Stimulated activated CD8-positive, alpha-beta memory T cell treated with anti-CD3 and anti-CD28 coated beads, Interleukin-7, amount 100 ng/mL, for 24 hours (primary cell): ENCODE results near the gene MEF2D.

Source experiments
- DNase-seq: peaks from one replicate; pipeline ENCODE4 v3.0.0-alpha.2; 2020; ENCODE audit warnings: low read depth

MEF2D gene

DNA sequence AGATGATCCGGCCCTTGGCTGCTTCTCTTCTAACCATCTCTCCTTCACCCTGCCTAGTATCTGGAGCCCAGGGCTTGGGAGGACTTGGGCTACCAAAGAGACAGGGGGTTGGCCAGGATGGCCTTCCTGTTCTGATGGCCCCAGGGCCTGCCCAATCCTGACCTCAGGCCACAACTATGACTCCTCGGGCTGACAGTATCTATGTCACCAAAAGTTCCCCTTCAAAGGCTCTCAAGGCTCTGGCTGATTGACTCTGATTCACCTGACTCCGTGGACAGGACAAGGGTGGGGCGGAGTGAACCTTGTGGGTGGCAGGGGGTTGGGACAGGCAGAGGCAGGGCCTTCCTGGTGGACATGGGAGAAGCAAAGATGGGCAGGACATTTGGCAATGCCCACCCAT is 12.7 kb downstream of the MEF2D start:
- DNase-seq: no peak

DNA sequence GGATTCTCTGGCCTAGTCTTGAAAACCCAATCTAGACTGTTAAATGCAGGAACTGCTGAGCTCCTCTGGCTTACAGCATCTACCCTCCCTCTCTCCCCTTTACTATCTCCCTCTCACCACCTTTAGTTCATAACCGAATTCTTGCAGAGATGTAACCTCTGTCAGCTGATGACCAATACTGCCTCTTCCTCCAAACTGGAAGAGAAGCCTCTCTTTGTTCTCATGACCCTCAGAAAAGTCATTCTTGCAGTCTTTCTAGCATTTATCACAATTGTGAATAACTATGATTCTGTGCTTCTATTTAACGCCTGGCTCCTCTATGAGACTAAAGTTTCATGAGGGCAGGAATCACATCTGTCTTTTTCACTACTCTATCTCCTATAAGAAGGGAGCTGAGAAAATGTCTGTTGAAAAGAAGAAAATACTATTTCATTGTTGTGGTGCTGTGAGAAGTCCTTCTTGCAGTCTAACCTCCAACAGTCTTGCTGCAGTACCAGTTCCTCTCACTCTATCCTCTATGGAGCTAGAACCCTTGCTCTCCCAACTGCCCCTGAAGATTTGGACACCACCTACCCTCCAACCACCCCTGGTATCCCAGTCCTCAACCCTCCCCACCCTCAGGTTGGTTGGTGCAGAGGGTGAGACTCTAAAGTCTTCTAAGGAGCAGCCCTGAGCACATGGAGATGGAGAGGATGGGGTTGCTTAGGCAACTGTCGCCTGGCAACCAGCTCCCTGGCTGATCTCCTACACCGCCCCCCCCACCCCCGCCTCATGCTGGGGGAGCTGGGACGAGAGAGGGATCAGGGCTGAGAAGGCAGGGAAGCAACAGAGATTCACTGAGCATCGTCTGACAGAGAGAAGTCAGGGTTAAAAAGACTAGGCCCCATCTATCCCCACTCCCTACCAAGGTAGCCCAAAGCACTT is 13.9 kb downstream of the MEF2D start:
- DNase-seq: no peak

DNA sequence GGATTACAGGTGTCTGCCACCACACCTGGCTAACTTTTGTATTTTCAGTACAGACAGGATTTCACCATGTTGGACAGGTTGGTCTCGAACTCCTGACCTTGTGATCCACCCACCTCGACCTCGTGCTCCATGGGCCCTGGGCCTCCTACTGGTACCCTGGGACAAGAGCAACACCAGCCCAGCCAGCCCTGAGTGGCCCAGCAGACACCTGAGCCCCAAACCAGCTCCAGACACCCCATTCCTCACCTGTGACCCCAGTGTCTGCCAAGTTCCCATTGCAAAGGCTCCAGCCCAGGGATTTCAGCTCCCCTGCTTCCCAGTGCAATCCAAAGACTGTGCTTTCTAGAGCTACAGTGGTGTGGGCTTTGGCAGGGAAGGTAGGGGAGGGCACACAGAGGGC is 14.6 kb downstream of the MEF2D start:
- DNase-seq: no peak

DNA sequence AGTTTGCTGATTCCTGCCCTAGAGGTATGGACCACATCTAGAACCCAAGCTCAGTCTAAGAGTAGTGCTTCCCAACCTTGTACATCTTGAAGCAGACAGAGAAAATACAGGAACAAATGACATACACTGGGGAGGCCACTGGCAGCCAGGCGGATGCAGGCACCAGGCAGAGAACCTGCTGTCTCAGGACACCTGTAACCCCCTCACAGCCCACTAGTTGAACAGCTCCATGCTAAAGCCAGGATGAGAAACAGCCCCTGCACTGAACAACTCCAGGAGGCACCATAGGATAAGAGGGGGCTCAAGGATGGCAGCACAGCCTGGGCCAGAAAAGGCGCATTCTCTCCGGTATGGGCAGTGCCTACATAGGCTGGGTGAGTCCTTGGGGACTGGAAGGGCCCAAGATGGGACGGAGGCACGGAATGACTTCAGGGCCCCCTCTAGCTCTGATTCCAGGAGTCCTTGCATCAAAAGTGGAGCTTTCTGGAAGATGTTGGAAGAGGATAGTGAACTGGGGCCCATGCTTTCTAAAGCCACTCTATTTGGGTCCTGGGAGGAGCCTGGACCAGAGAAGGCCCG is 16.0 kb downstream of the MEF2D start:
- DNase-seq: no peak

DNA sequence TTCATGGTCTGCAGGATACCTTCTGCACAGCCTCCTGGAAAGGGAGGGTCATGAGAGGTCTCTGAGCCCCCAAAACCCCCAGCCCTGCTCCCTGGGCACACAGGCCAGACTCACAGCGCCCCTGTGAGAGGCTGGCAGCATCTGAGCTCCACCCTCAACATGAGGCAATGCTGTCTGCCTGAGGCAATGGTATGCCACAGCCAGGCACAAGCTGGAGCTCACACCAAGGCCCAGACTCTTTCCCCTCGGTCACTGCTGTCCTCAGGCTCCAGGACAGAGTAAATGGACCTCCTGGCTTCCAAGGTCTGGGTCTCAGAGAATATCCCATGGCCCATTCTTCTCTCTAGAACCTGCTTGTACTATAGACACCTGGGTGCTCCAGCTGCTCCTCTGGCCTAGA is 17.2 kb downstream of the MEF2D start:
- no peak for DNase-seq

DNA sequence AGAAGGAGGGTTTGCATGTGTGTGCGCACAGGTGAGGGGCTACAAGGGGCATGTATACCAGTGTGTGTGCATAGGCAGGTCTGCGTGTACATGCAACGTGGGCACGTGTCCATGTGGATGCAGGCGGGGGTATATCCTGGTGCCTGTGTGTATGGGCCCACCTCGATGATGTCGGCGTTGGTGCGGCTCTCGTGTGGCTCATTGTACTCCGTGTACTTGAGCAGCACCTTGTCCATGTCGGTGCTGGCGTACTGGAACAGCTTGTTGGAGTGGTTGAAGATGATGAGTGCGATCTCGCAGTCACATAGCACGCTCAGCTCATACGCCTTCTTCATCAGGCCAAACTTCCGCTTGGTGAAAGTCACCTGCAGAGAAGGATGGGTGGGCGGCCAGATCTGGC is 18.3 kb downstream of the MEF2D start:
- no peak for DNase-seq

DNA sequence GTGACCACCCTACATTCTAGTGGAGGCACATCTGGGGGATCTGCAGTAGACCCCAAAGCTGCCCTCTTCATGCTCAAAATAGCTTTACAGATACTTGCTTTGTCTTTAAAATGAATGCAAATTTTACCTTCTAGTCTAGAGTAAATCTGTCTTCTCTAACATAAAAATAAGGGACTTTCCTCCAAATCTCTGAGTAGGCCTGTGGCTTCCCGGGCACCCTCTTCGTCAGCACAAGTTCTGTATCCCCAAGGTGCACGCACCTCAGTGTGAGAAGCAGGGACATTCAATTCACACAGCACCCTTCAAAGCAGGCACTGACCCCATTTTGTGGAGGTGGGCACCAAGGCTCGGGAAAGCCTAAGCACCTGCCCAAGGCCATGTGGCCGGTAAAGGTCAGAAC is 19.0 kb downstream of the MEF2D start:
- no peak for DNase-seq

DNA sequence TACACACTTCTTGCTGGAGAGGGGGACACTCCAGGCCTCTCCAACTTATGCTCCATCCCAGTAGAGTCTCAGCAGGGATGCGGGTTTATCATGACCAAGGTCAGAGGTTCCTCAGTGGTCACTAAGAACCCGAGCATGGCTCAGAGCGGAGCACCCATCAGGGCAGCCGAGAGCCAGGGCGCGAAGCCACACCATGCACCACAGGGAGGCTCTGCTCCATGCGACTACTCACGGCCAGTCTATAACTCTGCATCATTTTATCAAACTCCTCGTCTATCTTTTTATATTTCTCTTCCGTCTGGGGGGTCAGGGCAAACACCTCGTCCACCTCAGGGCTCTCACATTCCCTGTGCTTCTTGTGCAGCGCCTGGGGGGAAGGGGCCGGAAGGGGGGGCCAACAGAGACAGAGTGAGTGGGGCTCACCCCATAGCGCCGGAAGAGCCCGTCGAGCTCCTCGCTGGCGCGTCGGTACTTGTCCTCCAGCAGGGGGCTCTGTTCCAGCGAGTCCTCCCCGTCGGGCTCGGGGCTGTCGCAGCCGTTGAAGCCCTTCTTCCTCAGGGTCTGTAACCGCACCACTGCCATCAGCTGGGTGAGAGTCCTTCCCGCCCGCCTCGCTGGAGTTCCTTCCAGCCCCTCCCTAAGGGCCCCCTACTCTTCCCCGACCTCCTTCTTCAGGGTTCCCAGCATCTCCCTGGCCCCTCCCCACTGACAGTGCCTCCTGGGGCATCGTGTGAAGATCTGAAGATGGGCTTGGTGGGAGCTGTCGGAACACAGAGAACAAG is 20.0 kb downstream of the MEF2D start:
- peak; percentile 56 for DNase-seq

DNA sequence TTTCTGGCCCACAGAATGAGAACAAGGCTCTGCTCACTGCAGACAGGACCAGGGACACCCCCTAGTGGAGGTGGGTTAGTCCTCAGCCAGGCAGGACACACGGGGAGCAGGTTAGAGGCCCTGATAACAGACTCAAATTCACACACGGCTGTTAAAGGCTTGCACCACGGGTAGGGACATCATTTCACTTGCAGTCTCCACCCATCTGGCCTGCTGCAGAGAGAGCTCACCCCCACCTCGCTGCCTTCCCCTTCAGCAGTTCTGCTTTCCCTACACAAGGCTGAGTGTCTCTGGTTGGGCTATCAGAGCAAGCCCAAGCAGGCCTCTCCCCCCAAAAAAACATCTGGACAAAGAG is 20.6 kb downstream of the MEF2D start:
- no peak for DNase-seq

DNA sequence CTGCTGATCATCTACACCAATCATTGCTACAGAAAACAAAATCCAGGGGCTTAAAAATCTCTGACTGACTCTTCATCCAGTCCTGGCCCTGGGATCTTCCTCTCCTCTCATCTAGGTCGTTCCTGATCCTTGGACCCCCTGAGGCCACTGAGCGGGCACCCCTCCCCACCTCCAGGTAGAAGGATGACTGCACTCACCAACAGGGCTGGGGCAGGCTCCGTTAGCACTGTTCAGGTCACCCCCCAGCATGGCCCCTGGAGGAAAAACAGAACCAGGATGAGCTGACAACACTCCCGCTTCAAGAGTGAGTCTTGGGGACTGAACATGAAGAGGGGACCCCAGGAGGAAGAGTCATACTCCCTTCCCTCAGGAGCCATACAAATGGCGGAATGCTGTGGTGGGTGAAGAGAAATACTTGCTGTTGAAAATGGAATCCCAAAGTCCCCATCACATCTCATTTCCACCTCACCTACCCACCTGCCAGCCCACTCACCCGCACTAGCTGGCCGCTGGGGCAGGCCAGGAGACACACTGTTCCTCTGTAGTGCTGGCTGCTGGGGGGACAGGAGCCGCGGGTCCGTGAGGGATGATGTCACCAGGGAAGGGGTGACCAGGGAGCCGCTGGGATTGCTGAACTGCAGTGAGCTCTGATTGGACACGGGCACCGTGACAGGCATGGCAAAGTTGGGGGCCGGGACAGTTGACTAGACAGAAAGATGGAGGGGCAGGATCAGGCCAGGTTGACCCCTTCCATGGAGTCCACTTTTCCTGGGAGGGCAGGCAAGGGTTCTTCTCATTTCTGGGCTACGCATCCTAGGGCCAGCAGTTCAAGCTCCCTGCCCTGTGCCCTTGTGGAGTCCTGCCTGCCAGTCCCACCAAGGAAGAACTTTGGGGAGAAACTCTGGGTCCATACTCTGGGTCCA is 21.2 kb downstream of the MEF2D start:
- no peak for DNase-seq

DNA sequence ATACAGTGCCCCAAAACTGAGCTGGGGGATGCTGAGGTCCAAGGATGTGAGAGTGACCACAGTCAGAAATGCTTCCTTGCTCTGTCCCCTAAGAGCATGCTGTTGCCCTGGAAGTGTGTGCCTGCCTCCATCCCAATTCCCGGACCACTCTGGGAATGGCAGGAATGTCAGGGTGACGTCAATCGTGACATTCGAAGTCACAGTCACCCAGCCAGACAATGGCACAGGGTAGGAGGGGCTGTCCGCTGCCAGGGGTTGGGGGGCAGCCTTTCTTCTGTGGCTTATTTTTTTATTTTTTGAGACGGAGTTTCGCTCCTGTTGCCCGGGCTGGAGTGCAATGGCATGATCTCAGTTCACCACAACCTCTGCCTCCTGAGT is 22.3 kb downstream of the MEF2D start:
- no peak for DNase-seq

DNA sequence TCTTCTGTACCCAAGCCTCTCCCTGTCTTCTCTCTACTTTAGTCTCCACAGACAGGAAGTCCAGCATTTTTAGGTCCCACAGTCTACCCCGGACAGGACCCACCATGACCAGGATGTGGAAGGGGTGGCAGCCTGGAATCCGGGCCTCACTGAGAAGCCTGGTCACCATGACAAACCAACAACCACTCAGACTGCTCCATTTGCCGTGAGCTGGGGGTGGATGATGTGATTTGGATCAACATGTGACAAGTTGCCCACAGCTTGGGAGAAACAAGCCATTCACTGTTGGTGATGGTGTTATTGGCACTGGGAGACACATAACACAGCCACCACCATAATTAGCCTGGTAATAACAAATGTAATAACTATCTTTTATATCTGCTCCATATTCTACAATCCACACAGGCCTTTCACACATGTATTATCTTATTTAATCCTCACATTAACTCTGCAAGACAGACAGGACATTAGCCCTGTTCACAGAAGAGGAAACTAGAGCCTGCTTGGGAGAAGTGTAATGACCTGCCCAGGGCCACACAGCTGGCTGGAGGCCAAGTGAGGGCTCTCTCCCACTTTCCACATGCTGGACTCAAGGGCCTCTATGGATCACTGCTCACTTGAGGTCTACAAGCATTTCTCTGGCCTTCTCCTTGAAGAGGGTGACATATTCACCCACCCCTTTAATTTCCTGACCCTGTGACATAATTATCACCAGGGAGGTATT is 22.9 kb downstream of the MEF2D start:
- no peak for DNase-seq

DNA sequence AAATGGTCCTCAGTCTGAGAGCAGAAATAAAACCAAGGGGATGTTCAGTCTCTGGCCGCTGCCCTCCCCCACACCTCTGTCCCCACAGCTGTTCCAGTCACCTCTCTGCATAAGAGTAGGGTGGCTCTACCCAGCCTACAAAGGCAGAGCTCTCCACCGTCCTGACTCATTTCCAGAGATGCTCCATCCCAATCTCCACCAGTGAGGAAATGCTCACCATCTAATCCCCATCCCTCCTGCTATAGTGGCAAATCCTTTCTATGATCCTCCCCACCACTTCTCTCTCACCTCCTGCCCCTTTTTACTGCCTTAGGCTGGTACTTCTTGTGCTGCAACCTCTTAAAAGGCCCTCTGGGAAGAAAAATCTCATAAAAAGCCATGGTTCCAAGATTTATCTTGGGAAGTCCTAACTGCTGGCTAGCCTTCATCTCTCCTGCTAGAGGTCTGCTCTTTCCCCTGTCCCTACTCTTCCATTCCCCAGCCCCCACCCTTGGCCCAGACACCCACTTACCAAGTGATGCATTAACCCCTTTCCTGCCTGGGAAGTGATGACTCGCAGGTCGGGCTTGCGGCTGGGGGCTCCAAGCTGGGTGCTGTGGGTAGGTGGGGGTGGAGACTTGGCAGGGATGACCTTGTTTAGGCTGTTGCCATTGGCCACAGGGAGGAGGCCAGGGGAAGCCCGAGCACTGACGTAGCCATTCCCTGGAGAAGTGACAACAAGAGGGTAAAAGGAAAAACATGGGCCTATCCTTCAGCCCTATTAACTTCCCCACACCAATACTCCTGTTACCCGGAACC is 23.9 kb downstream of the MEF2D start:
- DNase-seq: no peak

DNA sequence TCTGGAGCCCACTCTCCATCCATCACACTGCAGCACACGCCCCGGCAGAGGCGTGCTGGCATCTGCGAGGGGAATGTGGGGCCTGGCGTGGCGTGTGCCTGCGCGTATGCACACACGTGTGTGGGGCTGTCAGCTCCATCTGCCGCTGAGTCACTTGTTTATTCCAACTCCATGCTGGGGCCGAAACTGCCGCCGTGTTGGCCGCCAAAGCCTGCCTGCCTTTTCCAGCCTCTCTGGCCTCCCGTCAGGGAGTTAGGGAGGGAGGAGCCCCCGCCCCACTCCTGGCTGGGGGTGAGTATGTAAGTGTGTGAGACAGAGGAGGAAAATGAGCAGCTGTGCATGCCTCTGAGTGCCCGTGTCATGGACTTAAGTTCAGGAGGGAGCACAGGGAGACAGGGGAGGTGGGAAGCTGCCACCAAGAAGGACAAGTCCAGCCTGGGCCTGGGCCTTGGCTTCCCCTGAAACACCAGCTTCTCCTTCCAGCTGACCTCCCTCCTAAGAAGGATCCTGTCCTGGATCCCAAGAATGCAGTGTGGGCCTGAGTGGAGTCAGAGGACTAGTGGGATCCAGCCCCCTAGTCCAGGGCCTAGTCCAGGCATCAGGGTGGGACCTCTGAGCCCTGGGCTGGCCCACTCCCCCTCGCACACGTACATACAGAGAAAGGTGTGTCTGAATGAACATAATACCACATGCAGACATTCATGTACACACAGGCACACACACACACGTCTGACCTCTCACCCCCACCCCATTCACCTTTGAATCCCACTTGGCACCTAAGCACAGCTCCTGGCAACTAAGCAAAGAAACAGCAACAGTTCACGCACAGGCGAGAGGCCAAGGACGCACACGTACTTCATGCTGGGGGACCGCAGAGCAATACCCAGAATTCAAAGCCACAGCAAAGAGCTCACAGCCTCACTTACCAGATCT is 24.7 kb downstream of the MEF2D start:
- DNase-seq: no peak

DNA sequence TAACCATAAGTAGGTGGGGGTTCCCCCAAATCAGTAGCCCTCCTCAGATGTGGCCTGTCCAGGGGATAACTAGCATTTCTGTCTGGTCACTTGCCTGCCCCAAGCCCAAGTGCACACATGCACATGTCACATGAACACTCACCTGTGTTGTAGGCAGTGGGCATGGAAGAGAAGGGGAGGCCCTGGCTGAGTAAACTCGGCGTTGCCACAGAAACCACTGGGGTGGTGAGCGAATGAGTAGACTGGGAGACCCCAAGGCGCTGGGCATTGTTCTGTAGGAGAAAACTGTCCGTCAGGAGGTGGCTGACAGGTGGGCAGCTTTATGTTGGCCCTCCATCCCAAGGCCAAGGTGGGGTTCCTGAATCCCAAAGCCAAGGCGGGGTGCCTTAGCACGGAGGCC is 25.6 kb downstream of the MEF2D start:
- no peak for DNase-seq

DNA sequence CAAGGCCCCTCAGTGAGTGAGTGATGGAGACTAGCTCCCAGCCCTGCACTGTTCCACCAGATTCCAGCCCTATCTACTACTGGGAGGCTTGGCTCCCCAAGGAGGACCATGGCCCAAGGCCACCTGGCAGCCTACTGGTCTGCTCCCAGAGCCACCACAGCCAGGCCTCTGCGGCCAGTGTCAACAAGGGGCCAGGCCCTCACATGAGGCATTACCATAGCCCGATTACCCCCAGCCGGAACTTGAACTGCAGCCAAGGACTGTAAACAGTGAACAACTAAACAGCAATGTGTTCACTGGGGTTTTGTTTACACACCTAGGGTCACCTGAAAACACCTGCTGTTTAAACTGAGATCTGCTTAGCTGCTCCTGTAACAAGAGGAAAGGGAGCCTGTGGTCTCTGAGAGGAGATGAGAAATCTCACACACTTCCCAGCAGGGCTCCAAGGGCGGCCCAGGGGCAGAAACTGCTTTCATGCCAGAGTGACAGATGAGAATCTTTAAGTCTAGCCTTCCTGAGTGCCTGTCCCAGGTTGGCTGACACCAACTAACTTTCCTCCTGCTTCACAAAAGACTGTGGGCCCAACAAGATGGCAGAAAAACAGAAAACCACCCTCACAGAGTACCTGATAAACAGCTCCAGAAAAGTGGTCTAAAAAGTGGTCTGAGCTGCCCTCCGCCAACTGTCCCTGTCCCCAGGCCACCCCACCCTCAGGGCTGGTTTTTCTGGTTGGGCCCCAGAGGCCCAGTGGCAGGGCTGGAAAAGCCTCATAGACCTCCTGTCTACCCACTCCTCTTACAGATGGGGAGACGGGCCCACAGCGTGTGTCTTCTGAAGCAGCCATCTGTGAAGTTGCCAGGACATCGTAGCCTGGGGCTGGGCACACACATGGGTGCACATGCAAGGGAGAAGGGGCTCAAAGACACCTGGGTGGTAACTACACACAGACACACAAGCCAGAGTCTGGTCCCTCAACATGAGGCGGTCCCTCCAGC is 28.8 kb downstream of the MEF2D start:
- DNase-seq: no peak

DNA sequence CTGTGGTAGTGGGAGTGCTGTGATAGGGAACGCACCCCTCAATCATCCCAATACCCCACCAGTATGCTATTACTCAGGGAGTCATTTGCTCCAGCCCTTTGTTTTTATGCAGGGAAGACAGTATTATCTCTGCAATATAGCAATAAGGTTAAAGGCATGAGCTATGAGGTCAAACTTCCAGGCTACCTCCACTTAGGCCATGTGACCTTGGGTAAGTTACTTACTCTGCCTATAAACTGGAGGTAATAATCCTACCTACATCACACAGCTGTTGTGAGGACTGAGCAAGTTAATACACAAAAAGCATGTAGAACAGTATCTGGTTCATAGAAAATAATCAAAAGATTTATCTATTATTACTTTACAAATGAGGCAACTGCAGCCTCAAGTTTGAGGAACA is 30.1 kb downstream of the MEF2D start:
- no peak for DNase-seq

DNA sequence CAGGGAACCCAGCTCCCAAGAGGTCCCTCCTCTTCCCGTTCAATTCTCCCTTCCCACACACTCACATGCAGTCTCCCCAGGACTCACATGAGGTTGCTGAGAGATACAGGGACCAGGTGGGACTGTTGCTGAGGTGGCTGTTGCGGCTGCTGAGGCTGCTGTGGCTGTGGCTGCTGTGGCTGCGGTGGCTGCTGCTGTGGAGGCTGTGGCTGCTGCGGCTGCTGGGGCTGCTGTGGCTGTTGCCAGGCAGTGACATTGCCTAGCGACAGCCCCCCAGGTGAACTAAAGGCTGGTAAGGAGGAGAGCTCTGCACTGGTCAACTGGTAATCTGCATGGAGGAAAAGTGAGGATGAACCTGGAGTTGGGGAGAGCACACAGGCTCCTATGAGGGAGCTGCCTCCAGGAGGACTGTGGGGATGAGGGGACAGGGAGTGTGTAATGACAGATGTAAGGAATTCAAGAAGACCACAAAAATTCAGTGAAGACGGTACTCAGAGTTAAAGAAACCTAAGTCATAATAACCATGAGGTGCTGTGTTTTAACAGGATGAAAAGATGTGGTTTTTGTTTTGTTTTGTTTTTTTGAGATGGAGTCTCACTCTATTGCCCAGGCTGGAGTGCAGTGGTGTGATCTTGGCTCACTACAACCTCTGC is 31.8 kb downstream of the MEF2D start:
- DNase-seq: no peak
